Astrocyte (in vitro differentiated cells and primary cell): Measurements from ENCODE around the gene FAM131C. TPM values are rescaled to one million over a fixed set of nuclear protein-coding genes. Genes with fewer than 3 reads are reported as not detected.
"Not testable (repeated sequence)": the region's sequence is repeated elsewhere in the genome, so short reads cannot be mapped to it uniquely, and the experiment has no call there.

Experiments used
- DNase-seq: peaks from one replicate; pipeline ENCODE4 v3.0.0-alpha.2; 2010; ENCODE audit warnings: low read depth
- FAIRE-seq: peaks from 2 replicates; lab custom pipeline; 2011; peaks lifted over from hg19 to GRCh38; lab: Jason Lieb, UNC
- H2AFZ ChIP-seq: 2 replicates; pipeline ENCODE4 v1.6.0; 2012; ENCODE audit warnings: low read depth, low read length, inconsistent platforms
- H3K27ac ChIP-seq: 2 replicates; pipeline ENCODE4 v1.5.1; 2011; ENCODE audit warnings: low read depth, low read length, inconsistent platforms
- H3K27me3 ChIP-seq: 2 replicates; pipeline ENCODE4 v1.6.0; 2011; ENCODE audit warnings: low read length, inconsistent platforms; ENCODE audit not compliant: insufficient read depth
- H3K36me3 ChIP-seq: 2 replicates; pipeline ENCODE4 v1.5.1; 2011; ENCODE audit warnings: low read length, inconsistent platforms; ENCODE audit not compliant: insufficient read depth
- H3K4me1 ChIP-seq: 2 replicates; pipeline ENCODE4 v1.5.1; 2011; ENCODE audit warnings: low read length, inconsistent platforms; ENCODE audit not compliant: insufficient read depth
- H3K4me2 ChIP-seq: 2 replicates; pipeline ENCODE4 v1.6.0; 2012; ENCODE audit warnings: low read length, inconsistent platforms
- H3K4me3 ChIP-seq: 2 replicates; pipeline ENCODE4 v1.5.1; 2011; ENCODE audit warnings: low read depth, mild to moderate bottlenecking, low read length, inconsistent platforms; ENCODE audit not compliant: insufficient read depth
- H3K79me2 ChIP-seq: 2 replicates; pipeline ENCODE4 v1.6.0; 2012; ENCODE audit warnings: mild to moderate bottlenecking, low read length, inconsistent platforms; ENCODE audit not compliant: insufficient read depth
- H3K9ac ChIP-seq: 2 replicates; pipeline ENCODE4 v1.6.0; 2012; ENCODE audit warnings: mild to moderate bottlenecking, low read length, inconsistent platforms
- H3K9me3 ChIP-seq: 2 replicates; pipeline ENCODE4 v1.5.1; 2012; ENCODE audit warnings: low read depth, mild to moderate bottlenecking, low read length, inconsistent platforms; ENCODE audit not compliant: insufficient read depth
- H4K20me1 ChIP-seq: 2 replicates; pipeline ENCODE4 v1.6.0; 2012; ENCODE audit warnings: low read length, inconsistent platforms; ENCODE audit not compliant: insufficient read depth
- H3K27ac Mint-ChIP-seq: one replicate; pipeline ENCODE4 v1.8.0; 2021; ENCODE audit warnings: mild to moderate bottlenecking, mixed read lengths; ENCODE audit not compliant: unreplicated experiment
- H3K27me3 Mint-ChIP-seq: one replicate; pipeline ENCODE4 v1.8.0; 2021; ENCODE audit warnings: low read depth, mixed read lengths; ENCODE audit not compliant: unreplicated experiment
- H3K36me3 Mint-ChIP-seq: one replicate; pipeline ENCODE4 v1.8.0; 2021; ENCODE audit warnings: low read depth, mixed read lengths; ENCODE audit not compliant: unreplicated experiment
- H3K4me1 Mint-ChIP-seq: one replicate; pipeline ENCODE4 v1.8.0; 2021; ENCODE audit warnings: low read depth, mixed read lengths; ENCODE audit not compliant: unreplicated experiment
- H3K4me3 Mint-ChIP-seq: one replicate; pipeline ENCODE4 v1.8.0; 2021; ENCODE audit warnings: mild to moderate bottlenecking, moderate library complexity, mixed read lengths; ENCODE audit not compliant: unreplicated experiment
- H3K9me3 Mint-ChIP-seq: one replicate; pipeline ENCODE4 v1.8.0; 2021; ENCODE audit warnings: mild to moderate bottlenecking, mixed read lengths; ENCODE audit not compliant: unreplicated experiment
- CTCF ChIP-seq: IDR thresholded peaks from 2 replicates; pipeline ENCODE4 v1.5.1; 2011; ENCODE audit warnings: low read depth, mild to moderate bottlenecking, inconsistent platforms, low read length, moderate library complexity; ENCODE audit not compliant: insufficient read depth
- EZH2 ChIP-seq: IDR thresholded peaks from 2 replicates; pipeline ENCODE4 v1.6.1; 2012; ENCODE audit warnings: mild to moderate bottlenecking, low read length, inconsistent platforms; ENCODE audit not compliant: insufficient read depth
- total RNA-seq: library from RNA; stranded (reverse); gene quantifications from 2 replicates; pipeline ENCODE4 v1.2.1, GENCODE V29; 2021

The FAM131C gene
- total RNA-seq, 1 donor from 2014 or later: 0.11 TPM

- FAIRE-seq: no peak
- no peak overlapping the region for H3K4me3 ChIP-seq
- H3K36me3 Mint-ChIP-seq: peaks cover 2% of the 10 kb centered on the region
Observed at GRCh38 chr1:16061266-16061665, 12.2 kb downstream of the FAM131C start.

GRCh38 chr1:16058394-16059120 is 14.9 kb downstream of the FAM131C start:
- not testable (repeated sequence) for H3K9me3 Mint-ChIP-seq, H3K9me3 ChIP-seq, H3K36me3 ChIP-seq, H3K27me3 ChIP-seq, H3K4me3 Mint-ChIP-seq, H4K20me1 ChIP-seq, H3K79me2 ChIP-seq, H2AFZ ChIP-seq, DNase-seq, H3K4me3 ChIP-seq, FAIRE-seq, H3K27ac ChIP-seq, H3K36me3 Mint-ChIP-seq, H3K4me2 ChIP-seq, H3K9ac ChIP-seq, H3K4me1 Mint-ChIP-seq, H3K27ac Mint-ChIP-seq, H3K4me1 ChIP-seq
- peaks cover 29% of the 10 kb centered on the region for H3K27me3 Mint-ChIP-seq

More at GRCh38 chr1:16061266-16061665, 12.2 kb downstream of the FAM131C start:
- no peak for DNase-seq
- no peak overlapping the region for H3K9ac ChIP-seq
- Mint-ChIP-seq H3K27ac (no peak overlapping the region), H3K9me3 (no peaks in the 10 kb centered on the region), H3K27me3 (peaks cover 48% of the 10 kb centered on the region), H3K4me3 (no peak overlapping the region), H3K4me1 (no peaks in the 10 kb centered on the region)
- H4K20me1 ChIP-seq: no peaks in the 10 kb centered on the region
- H3K36me3 ChIP-seq: no peaks in the 10 kb centered on the region
- H2AFZ ChIP-seq: no peak overlapping the region
- no peak overlapping the region for H3K4me2 ChIP-seq
- no peaks in the 10 kb centered on the region for H3K4me1 ChIP-seq
- no peaks in the 10 kb centered on the region for H3K79me2 ChIP-seq
- H3K9me3 ChIP-seq: no peaks in the 10 kb centered on the region
- H3K27ac ChIP-seq: no peak overlapping the region
- no peak for TF ChIP-seq EZH2
- TF ChIP-seq CTCF: no peak
- H3K27me3 ChIP-seq: peaks cover 4% of the 10 kb centered on the region

GRCh38 chr1:16057314-16057915 is 16.0 kb downstream of the FAM131C start:
- not testable (repeated sequence) for FAIRE-seq

GRCh38 chr1:16056521-16056912 is 16.9 kb downstream of the FAM131C start:
- not testable (repeated sequence) for FAIRE-seq

More at GRCh38 chr1:16057314-16057915, 16.0 kb downstream of the FAM131C start:
- not testable (repeated sequence) for H3K9me3 Mint-ChIP-seq, H4K20me1 ChIP-seq, H3K4me3 ChIP-seq, DNase-seq, H3K4me2 ChIP-seq, H3K4me1 Mint-ChIP-seq, H3K36me3 Mint-ChIP-seq, H3K9me3 ChIP-seq, H3K4me1 ChIP-seq, H3K27me3 ChIP-seq, H3K4me3 Mint-ChIP-seq, H3K79me2 ChIP-seq, H3K36me3 ChIP-seq, H3K9ac ChIP-seq, H3K27ac Mint-ChIP-seq, H3K27ac ChIP-seq, H2AFZ ChIP-seq
- H3K27me3 Mint-ChIP-seq: peaks cover 24% of the 10 kb centered on the region

More at GRCh38 chr1:16056521-16056912, 16.9 kb downstream of the FAM131C start:
- H3K4me3 Mint-ChIP-seq, H4K20me1 ChIP-seq, H3K27me3 ChIP-seq, H3K36me3 ChIP-seq, H3K27ac Mint-ChIP-seq, H3K4me2 ChIP-seq, H3K27ac ChIP-seq, H3K9ac ChIP-seq, H3K4me1 Mint-ChIP-seq, H3K4me1 ChIP-seq, H2AFZ ChIP-seq, H3K36me3 Mint-ChIP-seq, H3K9me3 Mint-ChIP-seq, DNase-seq, H3K9me3 ChIP-seq, H3K79me2 ChIP-seq, H3K4me3 ChIP-seq: not testable (repeated sequence)
- H3K27me3 Mint-ChIP-seq: peaks cover 30% of the 10 kb centered on the region
